HG03469 (cell line): Measurements from ENCODE around the gene MACROH2A2.
"Not testable (repeated sequence)": the region's sequence is repeated elsewhere in the genome, so short reads cannot be mapped to it uniquely, and the experiment has no call there.

Experiments used
- ATAC-seq: cut with Tn5 transposase; IDR thresholded peaks from one replicate; pipeline ENCODE4 v1.9.1; 2021; ENCODE audit warnings: mild to moderate bottlenecking, moderate library complexity, moderate number of reproducible peaks; ENCODE audit not compliant: unreplicated experiment

Gene MACROH2A2

DNA sequence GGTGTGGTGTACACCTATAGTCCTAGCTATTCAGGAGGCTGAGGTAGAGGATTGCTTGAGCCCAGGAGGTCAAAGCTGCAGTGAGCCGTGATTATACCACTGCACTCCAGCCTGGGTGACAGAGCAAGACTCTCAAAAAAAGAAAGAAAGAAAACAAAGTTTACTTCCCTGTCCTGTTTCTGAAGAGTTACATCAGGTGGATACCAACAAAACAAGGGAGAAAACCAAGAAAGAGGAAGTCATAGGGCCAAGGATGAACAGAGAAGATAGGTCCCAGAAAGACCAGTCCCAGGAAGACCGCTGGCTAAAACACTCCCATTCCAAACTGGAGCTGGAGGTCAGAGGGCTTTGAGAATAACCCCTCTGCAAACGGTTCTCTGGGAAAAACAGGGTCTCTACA, 13.5 kb downstream of the MACROH2A2 start:
- ATAC-seq: no peak

DNA sequence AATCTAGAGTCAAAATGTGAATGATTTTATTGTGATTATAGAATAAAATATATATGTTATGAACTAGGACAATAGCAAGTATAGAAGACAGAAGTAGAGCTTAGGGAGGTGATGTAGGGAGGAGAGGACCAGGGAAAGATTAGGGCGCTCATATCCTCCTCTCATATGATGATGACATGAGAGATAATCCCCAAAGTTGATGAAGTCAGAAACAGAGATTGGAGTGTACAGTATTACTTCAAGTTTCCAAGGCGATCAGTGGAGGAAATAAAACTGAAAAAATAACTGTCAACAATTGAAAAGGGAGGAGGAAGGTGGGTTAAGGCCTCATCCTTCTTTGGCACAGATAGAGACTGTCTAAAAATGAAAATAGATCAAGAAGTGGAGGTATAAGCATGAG, 14.9 kb downstream of the MACROH2A2 start:
- no peak for ATAC-seq

DNA sequence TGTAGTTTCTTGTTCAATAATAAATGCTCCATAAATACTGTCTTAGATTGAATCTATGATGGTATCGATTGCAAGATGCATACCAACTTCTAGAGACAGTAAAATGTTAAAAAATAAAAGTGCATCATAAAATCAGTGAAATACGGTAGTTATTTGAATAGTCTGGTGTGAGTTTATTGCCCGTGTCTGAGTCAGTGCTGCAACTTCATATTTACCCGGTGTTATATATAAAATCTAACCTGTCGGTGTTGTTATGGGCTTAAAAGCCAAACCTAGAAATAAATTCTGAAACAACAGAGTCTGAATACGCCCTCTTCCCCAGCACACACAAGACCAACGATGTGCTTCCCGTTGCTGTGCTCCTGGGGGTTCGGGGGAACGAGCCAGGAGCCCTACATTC, 16.3 kb downstream of the MACROH2A2 start:
- no peak for ATAC-seq

DNA sequence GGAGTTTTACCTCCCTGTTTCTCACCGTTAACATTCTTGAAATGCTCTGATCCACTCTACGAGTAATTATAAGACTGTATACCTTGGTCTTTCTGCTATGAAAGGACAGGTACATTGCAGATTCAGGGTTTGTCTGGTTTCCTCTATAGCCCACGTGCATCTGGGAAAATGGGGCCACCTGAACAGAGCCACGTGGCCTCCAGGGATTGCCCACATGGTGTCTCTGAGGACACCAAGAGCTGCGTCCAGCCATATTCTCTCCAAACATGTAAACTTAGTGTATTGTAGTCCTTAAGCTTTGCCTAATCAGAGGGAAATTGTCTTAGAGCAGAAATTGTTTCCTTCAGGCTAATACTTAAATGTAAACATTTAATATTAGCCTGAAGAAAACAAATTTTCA, 16.7 kb downstream of the MACROH2A2 start:
- no peak for ATAC-seq

DNA sequence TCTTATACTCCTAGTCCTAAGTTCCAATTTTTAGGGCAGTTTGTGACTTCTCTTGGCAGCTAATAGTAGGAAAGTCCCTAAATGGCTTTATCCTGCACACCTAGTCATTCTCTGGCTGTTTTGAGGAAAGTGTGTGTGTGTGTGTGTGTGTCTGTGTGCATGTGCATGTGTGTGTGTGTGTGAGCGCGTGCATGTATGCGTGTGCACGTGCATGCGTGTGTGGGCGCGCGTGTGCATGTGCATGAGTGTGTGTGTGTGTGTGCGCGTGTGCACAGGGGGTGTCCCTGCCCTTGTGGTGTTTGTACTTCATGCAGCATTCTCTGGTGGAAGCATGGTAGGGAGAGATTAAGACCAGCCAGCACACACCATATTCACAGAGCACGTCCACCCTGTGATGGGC, 18.2 kb downstream of the MACROH2A2 start:
- ATAC-seq: no peak

DNA sequence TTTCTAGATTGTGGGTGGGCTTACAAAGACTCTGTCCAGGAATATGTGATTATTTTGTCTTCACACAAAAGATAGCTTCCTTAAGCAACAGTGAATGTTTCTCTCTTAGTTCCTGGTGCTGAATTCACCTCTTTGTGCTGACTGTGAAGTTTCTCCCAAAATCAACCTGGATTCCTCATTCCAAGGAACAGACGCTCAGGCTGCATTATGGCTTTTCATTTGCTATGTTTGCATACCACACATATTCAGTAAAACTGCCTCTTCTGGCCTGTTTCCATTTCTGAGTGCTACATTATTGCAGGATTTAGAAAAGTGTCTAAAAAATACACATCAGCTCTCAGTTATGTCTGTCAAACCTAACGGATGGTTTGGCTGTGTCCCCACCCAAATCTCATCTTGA, 21.5 kb downstream of the MACROH2A2 start:
- no peak for ATAC-seq

DNA sequence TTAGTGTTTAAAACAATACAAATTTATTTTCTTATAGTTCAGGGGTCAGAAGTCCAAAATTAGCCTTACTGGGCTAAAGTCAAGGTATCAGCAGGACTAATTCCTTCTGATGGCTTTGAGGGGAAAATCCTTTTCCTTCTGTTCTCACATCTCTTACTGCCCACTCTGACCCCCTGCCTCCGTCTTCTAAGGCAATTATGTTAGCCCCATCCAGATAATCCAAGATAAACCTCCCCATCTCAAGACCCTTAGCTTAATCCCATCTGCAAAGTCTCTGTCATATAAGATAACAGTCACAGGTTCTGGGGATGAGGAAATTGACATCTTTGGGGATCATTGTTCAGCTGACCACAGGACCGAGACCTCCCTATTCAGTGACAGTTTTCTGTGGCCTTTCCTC, 22.3 kb downstream of the MACROH2A2 start:
- ATAC-seq: no peak

DNA sequence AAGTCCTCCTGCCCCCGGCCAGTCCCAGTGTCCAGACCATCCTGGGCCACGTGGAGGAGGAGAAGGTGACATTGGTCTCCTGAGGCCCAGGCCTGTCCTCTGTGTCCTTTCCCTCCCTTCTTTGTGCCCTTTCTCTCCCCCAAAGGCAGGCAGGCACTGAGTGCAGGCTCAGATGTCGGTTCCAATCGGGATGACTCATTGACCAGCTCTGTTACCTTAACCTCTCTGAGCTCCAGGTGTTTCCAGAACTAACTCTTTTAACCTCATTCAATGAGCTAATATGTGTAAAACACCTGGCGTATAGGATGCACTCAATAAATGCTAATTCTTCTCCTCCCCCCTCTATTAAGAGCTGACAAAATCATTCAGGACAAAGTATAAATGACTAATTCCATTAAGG, 25.7 kb downstream of the MACROH2A2 start:
- no peak for ATAC-seq

DNA sequence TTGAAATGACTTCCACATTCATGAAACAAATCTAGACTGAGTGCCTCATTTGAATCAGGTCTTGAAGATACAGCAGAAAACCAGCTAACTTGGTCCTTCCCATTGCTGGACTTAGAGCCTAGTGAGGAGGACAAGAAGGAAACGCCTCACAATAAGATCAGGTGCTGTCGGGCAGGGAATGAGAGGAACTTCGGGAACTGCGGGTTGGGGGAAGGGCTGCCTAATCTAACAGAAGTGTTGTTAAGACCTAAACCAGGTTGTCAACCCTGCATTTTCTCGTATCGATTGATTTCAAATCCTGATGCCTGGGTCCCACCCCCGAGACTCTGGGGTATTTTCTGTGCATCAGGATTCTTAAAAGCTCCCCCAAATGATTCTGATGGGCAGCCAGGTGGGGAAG, 26.3 kb downstream of the MACROH2A2 start:
- ATAC-seq: no peak

DNA sequence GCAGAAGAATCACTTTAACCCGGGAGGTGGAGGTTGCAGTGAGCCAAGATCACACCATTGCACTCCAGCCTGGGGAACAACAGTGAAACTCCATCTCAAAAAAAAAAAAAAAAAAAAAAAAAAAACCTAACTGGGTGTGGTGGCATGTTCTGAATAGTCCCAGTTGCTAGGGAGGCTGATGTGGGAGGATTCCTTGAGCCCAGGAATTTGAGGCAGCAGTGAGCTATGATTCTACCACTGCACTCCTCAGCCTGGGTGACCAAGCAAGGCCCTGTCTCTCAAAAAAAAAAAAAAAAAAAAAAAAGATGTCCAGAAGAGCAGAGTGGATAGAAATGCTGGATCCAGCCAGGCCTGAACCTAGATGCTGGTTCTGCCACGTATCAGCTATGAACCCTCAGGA, 28.1 kb downstream of the MACROH2A2 start:
- not testable (repeated sequence) for ATAC-seq

DNA sequence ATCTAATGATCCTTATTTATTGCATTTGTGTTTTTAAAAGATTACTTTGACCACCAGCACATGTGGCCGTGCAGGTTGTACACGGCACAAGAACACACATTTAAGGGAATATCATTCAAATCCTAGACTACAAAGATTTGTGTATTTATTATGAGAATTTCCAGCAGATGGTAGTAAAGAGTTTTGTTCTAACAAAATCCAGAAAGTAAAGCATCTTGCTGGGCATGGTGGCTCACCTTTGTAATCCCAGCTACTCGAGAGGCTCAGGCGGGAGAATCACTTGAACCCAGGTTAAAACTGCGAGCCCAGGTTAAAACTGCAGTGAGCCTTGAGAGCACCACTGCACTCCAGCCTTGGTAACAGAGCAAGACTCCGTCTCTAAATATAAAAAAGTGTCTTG, 31.5 kb downstream of the MACROH2A2 start:
- ATAC-seq: no peak

DNA sequence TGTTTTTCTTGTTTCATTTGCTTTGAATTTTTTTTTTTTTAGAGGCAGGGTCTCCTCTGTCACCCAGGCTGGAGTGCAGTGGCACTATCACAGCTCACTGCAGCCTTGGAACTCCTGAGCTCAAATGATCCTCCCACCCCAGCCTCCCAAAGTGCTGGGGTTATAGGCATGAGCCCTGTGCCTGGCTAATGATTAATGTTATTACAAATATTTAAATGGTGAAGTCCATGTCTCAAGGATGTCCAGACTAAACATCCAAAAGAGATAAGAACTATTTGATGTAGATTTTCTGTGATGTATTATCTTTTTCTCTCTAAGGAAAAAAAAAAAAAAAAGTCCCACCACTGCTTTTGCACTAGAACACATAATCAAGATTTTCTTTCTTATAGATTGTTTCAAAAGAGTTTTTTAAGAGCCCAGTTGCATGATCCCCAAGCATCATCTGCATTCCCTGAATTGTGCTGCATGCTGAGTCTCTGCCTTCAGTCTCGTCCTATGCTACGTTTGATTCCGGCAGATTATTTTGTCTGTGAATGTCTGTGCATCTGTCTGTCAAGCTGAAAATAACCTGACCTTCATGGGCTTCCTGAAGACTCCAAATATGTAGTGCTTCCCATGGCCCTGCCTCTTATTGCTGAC, 33.4 kb downstream of the MACROH2A2 start:
- ATAC-seq: no peak

DNA sequence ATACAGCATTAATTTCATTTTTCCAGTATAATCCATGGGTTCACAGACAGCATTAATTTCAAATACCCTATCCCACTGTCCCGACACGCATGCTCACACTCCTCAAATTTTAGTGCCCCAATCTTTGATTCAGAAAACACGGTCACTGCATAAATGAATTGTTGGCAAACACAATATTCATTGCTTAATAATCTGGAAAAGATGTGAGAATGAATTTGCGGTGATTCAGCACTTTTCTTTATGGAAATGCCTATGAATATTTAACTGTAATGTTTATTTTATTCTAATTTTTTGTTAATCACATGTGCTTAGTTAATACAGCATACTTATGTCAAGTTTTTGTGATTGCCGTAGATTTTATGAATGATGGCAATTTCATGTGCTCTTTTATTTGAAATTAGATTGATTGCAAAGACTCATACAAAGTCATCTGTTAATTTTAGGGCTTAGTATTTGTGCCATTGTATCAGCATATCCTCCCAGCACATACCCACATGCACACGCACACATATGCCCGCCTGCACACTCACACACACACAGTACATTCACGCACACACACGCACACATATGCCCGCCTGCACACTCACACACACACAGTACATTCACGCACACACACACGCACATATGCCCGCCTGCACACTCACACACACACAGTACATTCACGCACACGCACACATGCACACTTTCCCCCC, 35.1 kb downstream of the MACROH2A2 start:
- ATAC-seq: no peak

DNA sequence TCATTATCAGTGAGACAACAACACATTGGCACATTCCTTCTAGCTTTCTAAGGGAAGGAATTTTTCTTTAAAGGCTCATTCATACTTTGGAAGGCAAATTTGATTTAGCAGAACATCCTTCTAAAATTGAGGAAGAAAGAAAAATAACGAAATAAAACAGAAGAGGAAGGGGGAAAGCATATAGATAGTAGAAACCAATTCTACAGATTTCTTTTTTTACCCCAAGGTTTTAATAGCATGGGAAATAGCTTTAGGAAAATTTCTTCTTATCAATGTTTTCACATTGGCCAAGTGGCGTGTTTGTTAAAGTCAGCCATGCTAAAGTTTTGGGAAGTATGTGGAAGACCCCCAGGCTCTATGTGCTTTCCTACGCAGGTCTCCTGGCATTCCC, 35.7 kb downstream of the MACROH2A2 start:
- no peak for ATAC-seq

DNA sequence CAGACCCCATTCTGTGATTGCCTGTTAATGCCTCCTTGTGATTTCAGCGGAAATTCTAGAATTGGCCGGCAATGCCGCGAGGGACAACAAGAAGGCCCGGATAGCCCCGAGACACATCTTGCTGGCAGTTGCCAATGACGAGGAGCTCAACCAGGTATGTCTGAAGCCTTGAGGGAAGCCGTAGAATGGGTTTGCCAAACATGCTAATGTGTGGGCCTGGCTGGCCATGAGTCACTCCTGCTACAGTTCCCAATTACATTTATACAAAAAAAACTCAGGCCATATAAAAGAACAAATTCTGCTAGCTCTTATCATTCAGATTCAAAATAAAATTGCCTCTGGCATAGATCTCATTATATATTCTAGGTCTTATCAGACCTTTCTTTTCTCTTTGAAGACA, 37.4 kb downstream of the MACROH2A2 start:
- no peak for ATAC-seq

DNA sequence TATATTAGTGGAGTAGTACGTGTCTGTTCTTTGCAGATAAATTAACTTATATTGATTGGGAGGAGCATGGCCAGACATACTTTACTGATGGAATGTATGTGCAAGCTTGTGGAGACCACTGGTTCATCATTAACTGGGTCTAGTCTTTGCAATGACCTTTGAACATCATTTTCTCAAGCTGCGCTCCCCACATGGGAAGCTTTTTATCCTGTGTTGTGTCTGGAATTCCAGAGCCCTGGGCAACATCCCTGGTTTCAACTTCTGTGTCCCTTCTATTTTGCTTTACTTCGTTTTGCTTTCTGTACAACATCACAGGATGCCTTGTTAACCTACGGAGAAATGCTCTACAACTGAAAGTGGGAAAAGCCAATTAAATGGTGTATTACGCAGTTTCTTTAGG, 38.3 kb downstream of the MACROH2A2 start:
- ATAC-seq: no peak

DNA sequence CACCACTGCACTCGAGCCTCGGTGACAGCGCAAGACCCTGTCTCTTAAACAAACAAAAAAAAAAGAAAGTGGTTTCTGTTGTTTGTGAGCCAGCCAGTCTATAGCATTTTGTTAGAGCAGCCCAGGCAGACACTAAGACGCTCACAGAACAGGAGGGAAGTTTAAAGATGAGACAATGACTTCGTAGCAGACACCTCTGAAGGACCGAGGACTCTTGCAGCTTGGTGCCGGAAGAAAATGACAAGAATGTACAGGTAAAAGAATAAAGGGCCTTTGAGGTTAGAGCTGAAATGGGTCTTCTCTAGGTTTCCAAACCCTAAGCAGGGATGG, 39.7 kb downstream of the MACROH2A2 start:
- no peak for ATAC-seq

DNA sequence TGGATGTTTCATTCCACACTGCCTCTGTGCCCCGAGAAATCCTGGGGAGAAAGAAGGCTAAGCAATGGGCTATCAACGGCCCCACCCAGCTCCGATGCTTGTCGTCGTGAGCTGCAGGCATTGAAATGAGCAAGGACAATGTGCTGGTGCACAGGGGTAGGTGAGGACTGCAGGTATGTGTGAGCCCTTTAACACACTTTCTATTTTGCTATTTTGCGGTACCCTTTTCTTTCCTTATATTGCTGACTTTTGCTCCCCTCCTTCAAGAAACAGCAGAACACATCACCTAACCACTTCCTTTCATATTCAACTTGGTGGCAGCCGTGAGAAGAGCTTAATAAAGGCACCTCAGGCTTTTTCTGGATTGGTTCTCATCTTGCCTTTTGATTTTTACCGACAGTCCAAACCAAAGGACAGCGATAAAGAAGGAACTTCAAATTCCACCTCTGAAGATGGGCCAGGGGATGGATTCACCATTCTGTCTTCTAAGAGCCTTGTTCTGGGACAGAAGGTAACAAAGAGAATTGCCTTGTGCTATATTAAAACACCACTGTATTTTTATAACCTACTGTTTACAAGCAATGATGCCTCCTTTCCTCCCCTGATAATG, 40.8 kb downstream of the MACROH2A2 start:
- no peak for ATAC-seq

DNA sequence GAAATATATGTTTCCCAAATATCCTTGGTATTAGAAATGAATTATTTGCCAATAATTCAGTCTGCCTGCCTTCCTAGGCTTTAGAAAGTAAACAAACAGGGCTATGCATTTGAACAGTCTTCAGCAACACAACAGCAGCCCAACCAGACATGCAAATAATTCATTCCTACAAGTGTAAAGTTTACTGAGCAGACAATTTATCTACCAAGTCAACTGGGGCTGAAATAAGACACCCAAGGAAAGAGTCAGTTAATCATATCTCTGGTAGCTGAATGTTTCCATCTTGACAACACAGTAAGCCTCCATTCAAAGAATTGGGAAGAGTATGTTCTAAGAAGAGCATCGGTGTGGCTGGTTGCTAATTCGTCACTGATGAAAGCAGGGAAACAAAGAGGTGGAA, 41.6 kb downstream of the MACROH2A2 start:
- ATAC-seq: no peak

DNA sequence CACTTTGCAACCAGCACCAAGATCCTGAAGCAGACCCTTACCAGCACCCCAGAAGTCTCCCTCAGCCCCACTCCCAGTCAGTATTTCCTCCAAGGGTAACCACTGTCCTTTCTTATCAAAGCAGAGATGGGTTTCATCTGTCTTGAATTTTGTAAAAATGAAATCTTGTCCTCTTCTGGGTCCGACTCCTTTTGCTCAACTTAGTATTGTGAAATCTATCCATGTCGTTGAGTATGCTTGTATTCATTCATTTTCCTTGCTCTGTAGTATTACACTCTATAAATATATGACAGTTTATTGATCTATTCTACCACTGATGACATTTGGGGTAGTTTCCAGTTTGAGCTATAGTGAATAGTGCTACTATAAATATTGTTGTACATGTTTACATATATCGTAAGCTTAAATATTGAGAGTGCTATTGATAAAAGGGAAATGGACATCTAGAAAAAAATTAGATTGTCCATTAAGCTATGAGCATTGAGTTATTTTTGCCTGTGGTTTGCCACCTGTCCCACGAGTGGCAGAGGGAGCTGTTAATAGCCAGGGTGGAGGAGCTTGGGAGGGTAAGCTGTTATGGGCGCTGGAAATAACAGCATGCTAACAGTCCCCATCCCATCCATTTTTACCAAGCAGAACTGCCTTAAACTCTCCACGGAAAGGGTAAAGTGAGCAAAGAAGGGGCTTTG, 43.5 kb downstream of the MACROH2A2 start:
- no peak for ATAC-seq

DNA sequence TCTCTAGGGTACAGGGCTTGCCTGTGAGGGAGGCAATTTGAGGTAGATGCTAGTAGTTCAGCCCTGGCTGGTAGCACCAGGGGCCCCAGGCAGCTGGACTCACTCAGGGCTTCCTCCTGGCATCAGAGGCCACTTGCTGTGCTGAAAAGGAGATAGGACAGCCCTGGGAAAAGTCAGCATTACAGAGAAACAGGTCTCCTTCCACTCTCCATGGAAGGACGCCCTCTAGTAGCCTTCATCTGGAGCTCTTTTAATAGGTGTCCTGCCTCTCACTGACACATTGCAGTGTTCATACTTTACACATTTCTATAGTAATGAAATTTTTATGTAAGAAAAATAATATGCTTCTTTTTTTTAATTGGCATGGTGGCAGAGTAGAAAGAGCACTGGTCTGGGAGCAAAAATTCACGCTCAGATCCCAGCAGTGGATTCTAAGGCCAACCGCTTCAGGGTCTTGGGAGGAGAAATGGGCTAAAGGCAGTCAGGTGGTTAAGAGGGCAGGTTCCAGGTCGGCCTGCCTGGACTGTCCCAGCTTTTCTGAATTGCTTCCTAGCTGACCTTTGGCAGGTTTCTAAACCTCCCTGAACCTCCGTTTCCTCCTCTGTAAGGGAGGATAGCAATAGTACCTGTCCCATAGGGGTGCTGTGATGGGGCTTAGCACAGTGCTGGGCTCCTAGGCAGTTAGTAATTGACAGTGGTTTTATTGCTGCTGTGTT, 44.2 kb downstream of the MACROH2A2 start:
- no peak for ATAC-seq
